GM13976 (cell line): ENCODE measurements around the gene INHBE.

Experiments used
- DNase-seq: peaks from one replicate; pipeline ENCODE4 v3.0.0; 2012; ENCODE audit warnings: low spot score
- in situ Hi-C: fragments of 300-500 bp; cut with MboI; formaldehyde crosslinking; loops from one replicate; pipeline ENCODE4 v1.12.0; 2022; ENCODE audit warnings: low sequenced_read_pairs, mixed read lengths, inconsistent platforms; ENCODE audit not compliant: unreplicated experiment
- TF ChIP-seq, protein P1 (sequence below): IDR thresholded peaks from 2 replicates; pipeline ENCODE4 v1.5.1; 2012; ENCODE audit warnings: borderline replicate concordance, mild to moderate bottlenecking; ENCODE audit not compliant: insufficient read depth; ENCODE audit errors: extremely low read depth, missing control alignments, control extremely low read depth

The INHBE gene

DNA sequence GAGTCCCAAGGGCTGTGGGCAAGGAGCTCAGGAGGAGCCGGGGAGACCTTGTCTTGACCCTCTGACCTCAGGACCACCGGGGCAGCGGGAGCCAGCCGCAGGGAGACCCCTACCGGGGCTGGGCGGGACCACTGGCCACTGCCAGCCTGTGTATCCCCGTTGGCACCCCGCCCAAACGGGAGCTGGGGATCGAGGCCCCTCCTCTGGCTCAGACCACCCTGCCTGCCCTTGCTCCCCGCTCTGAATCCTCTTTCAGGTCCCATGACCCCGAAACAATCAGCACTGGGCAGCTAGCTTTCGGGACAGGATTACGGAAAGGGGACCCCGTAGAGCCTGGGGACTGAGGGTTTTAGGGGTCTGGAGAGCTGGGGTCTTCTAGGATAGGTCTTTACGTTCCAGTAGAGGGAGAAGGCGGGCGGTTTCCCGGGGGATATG is 5.8 kb downstream of the INHBE start:
- in situ Hi-C loops, result no loop called here
- TF ChIP-seq, protein P1, sequence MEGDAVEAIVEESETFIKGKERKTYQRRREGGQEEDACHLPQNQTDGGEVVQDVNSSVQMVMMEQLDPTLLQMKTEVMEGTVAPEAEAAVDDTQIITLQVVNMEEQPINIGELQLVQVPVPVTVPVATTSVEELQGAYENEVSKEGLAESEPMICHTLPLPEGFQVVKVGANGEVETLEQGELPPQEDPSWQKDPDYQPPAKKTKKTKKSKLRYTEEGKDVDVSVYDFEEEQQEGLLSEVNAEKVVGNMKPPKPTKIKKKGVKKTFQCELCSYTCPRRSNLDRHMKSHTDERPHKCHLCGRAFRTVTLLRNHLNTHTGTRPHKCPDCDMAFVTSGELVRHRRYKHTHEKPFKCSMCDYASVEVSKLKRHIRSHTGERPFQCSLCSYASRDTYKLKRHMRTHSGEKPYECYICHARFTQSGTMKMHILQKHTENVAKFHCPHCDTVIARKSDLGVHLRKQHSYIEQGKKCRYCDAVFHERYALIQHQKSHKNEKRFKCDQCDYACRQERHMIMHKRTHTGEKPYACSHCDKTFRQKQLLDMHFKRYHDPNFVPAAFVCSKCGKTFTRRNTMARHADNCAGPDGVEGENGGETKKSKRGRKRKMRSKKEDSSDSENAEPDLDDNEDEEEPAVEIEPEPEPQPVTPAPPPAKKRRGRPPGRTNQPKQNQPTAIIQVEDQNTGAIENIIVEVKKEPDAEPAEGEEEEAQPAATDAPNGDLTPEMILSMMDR, result no peak
- peak; percentile 19 for DNase-seq

DNA sequence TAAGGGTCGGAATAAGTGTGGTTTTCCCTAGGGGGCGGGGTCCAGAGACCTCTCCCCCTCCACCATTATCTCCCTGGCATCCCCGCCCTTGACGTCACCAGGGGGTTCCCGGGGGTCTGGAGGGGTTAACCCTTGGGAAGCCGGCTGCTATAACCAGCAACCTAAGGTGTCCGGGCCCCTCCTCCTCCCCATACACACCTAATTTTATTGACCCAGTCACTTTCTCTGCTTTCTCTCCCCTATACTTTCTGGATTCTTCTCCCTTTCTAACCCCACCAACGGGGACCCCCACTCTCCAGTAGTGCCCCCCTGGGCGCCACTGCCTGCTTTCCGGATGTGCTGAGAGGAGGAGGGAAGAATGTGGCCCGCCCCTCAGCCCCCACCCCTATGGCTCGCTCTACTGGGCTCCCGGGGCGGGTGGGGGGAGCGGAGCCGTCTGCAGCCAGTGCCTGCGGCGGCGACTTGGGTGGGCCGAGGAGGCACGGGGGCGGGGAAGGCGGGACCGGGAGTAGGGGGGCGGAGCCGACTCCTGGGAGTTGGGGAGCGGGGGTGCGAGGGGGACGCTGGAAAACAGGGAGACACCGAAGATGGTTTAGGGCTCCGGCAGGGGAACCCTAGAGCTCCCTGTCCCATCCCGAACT is 6.3 kb downstream of the INHBE start:
- TF ChIP-seq, protein P1, result no peak
- in situ Hi-C loops, result no loop called here
- peak; percentile 66 for DNase-seq

DNA sequence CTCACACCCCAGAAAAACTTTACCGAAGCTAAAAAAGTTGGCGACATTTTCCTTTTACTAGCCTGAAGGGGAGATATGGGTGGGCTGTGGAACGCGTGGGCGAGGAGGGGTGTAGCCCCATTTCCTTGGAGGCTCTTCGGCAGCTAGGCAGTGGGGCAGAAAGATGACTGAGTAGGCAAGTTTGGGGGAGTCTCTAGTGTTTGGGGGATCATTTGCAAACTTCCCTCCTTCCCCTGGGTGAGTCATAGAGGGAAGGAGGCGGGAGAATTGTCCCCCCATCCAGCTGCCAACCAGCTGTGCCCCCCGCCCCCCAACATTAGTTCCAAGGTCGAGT is 6.8 kb downstream of the INHBE start:
- TF ChIP-seq, protein P1, result no peak
- in situ Hi-C loops, result no loop called here
- peak; percentile 51 for DNase-seq

DNA sequence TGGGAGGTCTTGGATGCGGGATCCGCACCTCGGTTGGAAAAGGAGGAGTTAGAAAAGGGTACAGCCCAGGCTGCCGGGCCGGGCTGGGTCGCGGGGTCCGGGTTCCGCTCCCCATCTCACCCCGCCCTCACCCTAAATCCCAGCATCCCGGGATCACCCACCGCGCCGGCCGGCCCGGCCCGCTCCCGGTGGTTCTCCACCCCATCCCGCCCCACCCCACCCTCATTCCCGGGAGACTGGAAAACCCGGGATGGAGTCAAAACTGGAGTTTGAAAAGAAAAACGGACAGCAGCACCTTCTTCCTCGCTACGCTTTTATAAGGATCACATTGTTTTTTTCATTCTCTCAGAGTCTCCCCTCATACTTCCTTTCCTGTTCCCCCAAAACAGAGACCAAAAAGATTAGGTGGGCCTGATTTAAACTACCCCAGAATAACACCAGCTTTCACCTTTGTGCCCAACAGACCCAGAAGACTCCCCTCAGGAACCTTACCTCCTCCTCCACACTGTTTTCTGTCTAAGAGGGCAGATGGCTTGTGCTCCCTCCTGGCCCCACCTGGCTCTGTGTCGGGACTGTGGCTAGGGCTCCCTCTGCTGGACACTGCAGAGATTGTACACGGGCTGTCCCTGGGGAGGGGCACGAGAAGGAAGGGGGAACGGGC is 7.3 kb downstream of the INHBE start:
- TF ChIP-seq, protein P1, result peak; percentile 96
- peak; percentile 93 for DNase-seq
- in situ Hi-C loops, result no loop called here

DNA sequence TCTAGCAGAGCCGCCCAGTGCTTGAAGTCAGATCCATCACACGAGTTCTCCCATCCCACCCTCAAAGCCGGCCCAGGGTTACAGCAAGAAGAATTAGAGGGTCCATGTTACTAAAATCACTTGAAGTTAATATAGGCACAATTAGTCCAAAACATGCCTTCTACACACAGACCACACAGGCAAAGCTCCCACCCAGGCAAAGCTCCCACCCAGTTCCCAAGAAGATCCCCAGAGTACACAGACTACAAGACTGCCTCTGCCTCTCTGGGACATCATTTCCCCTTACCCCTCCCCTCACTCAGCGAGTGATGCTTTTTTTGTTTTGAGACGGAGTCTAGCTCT is 7.8 kb downstream of the INHBE start:
- TF ChIP-seq, protein P1, result no peak
- no peak for DNase-seq
- in situ Hi-C loops, result no loop called here

DNA sequence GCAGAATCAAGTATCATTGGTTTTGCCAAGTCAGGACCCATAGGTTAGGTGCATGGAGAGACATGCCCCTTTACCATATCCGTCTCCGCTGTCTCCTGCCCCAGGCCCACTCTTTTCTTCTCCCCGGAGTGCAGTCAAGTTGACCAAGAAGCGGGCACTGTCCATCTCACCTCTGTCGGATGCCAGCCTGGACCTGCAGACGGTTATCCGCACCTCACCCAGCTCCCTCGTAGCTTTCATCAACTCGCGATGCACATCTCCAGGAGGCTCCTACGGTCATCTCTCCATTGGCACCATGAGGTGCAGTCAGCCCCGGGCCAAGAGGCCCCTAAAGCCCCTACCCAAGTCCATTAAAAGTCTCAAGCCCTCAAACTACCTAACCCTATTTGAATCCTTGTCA is 9.5 kb downstream of the INHBE start:
- DNase-seq, result no peak
- TF ChIP-seq, protein P1, result no peak
- in situ Hi-C loops, result no loop called here
